K562 (cell line): ENCODE measurements around the gene UQCR11. TPM values are rescaled to one million over a fixed set of nuclear protein-coding genes. Genes with fewer than 3 reads are reported as not detected.
A peak's percentile ranks its signal among the peaks of the same experiment; 100 is the strongest.

Source experiments
- ARID2 ChIP-seq: fragments of 450-650 bp; IDR thresholded peaks from 2 replicates; pipeline ENCODE4 v1.6.1; 2017; ENCODE audit warnings: antibody characterized with exemption, mild to moderate bottlenecking
- BDP1 ChIP-seq: IDR thresholded peaks from 3 replicates; pipeline ENCODE4 v1.6.1; 2011; ENCODE audit not compliant: insufficient read length, insufficient read depth
- CHD1 ChIP-seq: fragments of 200-600 bp; sonication (generic); IDR thresholded peaks from one replicate; pipeline ENCODE4 v1.6.1; 2012; ENCODE audit warnings: mild to moderate bottlenecking, moderate library complexity, low read length, inconsistent platforms
- E2F4 ChIP-seq: sonication (generic); formaldehyde crosslinking; IDR thresholded peaks from 2 replicates; pipeline ENCODE4 v1.8.0; 2022; ENCODE audit warnings: mild to moderate bottlenecking, low read depth, missing genetic modification reagents
- GTF2E2 ChIP-seq: fragments of 200-800 bp; sonication (Bioruptor generic); IDR thresholded peaks from 2 replicates; pipeline ENCODE4 v1.6.1; 2016; ENCODE audit warnings: missing genetic modification characterization, missing compliant biosample characterization
- LCOR ChIP-seq: sonication (generic); formaldehyde crosslinking; IDR thresholded peaks from 2 replicates; pipeline ENCODE4 v1.8.0; 2022; ENCODE audit warnings: mild to moderate bottlenecking, missing genetic modification reagents
- LEF1 ChIP-seq: fragments of 450-650 bp; IDR thresholded peaks from 2 replicates; pipeline ENCODE4 v1.6.1; 2016; ENCODE audit warnings: mild to moderate bottlenecking
- MEF2D ChIP-seq: conservative IDR thresholded peaks from 2 replicates; pipeline ENCODE4 v1.6.1; 2016; ENCODE audit warnings: low read depth, missing genetic modification characterization, missing compliant biosample characterization
- NFATC3 ChIP-seq: fragments of 450-650 bp; IDR thresholded peaks from 2 replicates; pipeline ENCODE4 v1.6.1; 2017; ENCODE audit warnings: mild to moderate bottlenecking
- NR3C1 ChIP-seq: sonication (generic); formaldehyde crosslinking; IDR thresholded peaks from 2 replicates; pipeline ENCODE4 v1.8.1; 2022; ENCODE audit warnings: missing genetic modification reagents
- OTX1 ChIP-seq: fragments of 450-650 bp; formaldehyde crosslinking; IDR thresholded peaks from 2 replicates; pipeline ENCODE4 v1.4.0; 2022; ENCODE audit warnings: mild to moderate bottlenecking
- POLR2H ChIP-seq: IDR thresholded peaks from 2 replicates; pipeline ENCODE4 v1.6.1; 2016; ENCODE audit warnings: missing genetic modification characterization, low read depth, mild to moderate bottlenecking, control low read depth, missing compliant biosample characterization, moderate library complexity
- SMC3 ChIP-seq: conservative IDR thresholded peaks from 2 replicates; pipeline ENCODE4 v1.6.1; 2011; ENCODE audit warnings: low read depth, low read length, improper control_type of control experiment; ENCODE audit not compliant: insufficient read depth
- TAF9B ChIP-seq: fragments of 450-650 bp; IDR thresholded peaks from 2 replicates; pipeline ENCODE4 v1.6.1; 2018; ENCODE audit warnings: mild to moderate bottlenecking; ENCODE audit not compliant: partially characterized antibody
- TBL1XR1 ChIP-seq, 2 experiments: IDR thresholded peaks; 2 replicates each; pipeline ENCODE4 v1.6.1; 2012; ENCODE audit warnings: improper control_type of control experiment in 2 of 2, low read length in 2 of 2, mild to moderate bottlenecking in 1 of 2
- TBP ChIP-seq: optimal IDR thresholded peaks from 2 replicates; pipeline ENCODE3; 2011; ENCODE audit warnings: low read depth, low read length, improper control_type of control experiment
- XRCC5 ChIP-seq: fragments of 200-400 bp; formaldehyde crosslinking; IDR thresholded peaks from 2 replicates; pipeline ENCODE4 v1.6.1; 2017; ENCODE audit warnings: low read depth, mild to moderate bottlenecking, low read length
- ZFX ChIP-seq: sonication (generic); formaldehyde crosslinking; IDR thresholded peaks from 2 replicates; pipeline ENCODE4 v1.8.0; 2022; ENCODE audit warnings: mild to moderate bottlenecking, missing genetic modification reagents, moderate library complexity
- ZNF174 ChIP-seq: fragments of 250-450 bp; sonication (Bioruptor Pico); IDR thresholded peaks from 2 replicates; pipeline ENCODE4 v1.4.0; 2020; ENCODE audit warnings: mild to moderate bottlenecking
- ZNF239 ChIP-seq: fragments of 250-450 bp; sonication (Bioruptor Pico); IDR thresholded peaks from 2 replicates; pipeline ENCODE4 v1.4.0; 2020; ENCODE audit warnings: mild to moderate bottlenecking
- ZNF592 ChIP-seq: fragments of 450-650 bp; IDR thresholded peaks from 2 replicates; pipeline ENCODE4 v1.6.1; 2017; ENCODE audit warnings: antibody characterized with exemption, mild to moderate bottlenecking
- ZNF740 ChIP-seq, 3 experiments: fragments of 200-800 bp in 1 of 3; sonication (Bioruptor generic) in 1 of 3; sonication (generic) in 1 of 3; formaldehyde crosslinking in 1 of 3; IDR thresholded peaks; 2 replicates each; pipeline versions ENCODE4 v1.6.1 to v1.8.0; 2016 to 2022; ENCODE audit warnings: mild to moderate bottlenecking in 2 of 3, missing compliant biosample characterization in 2 of 3, missing genetic modification characterization in 2 of 3, missing genetic modification reagents in 1 of 3
- polyA plus RNA-seq, 8 experiments: library from polyadenylated mRNA; depleted of rRNA in 4 of 8; stranded (reverse) in 5 of 8; unstranded in 3 of 8; fragments of >200 nt; fragmentation: Nextera tagmentation in 2 of 8; fragmentation: Illumina TruSeq in 1 of 8; extraction: Ambion mirVana in 2 of 8; extraction: Trizol in 1 of 8; gene quantifications; 2 replicates each; pipeline versions ENCODE4 v1.2.1 to v1.2.3, GENCODE V29; 2011 to 2014; ENCODE audit warnings: inconsistent platforms in 1 of 8, missing spikeins in 1 of 8
- total RNA-seq, 7 experiments: library from RNA; depleted of rRNA in 6 of 7; stranded (reverse); fragments of >200 nt in 6 of 7; fragmentation: Illumina TruSeq in 2 of 7; extraction: Trizol in 2 of 7; gene quantifications; 2 replicates each; pipeline versions ENCODE4 v1.2.1 to v1.2.3, GENCODE V29; 2011 to 2021; ENCODE audit warnings: low replicate concordance in 1 of 7
- TF ChIP-seq, protein P1 (sequence below): fragments of 250-450 bp; sonication (Bioruptor Pico); IDR thresholded peaks from 2 replicates; pipeline ENCODE4 v1.5.0; 2021

Gene UQCR11
- total and polyA plus RNA-seq, 9 of the 15 experiments (the other 6 are each of a cell fraction or from before 2014, with no cell fraction given): 57.6 to 394 (median 259) TPM

- TF ChIP-seq TBL1XR1 (IDR thresholded peaks at IDR 0.05; ENCODE audit: low read length in 2 of 2): 0 out of 4 replicates have a peak, but pooled peaks of 1 of the 2 experiments have one; percentile 40
- TF ChIP-seq ZFX (CRISPR knock-in tag): no peak; the same call in none of the 2 replicates
- no peak for TF ChIP-seq TAF9B
- no peak for TF ChIP-seq NR3C1 (CRISPR knock-in tag)
- no peak for TF ChIP-seq OTX1
- no peak for TF ChIP-seq ARID2
- peak; percentile 45; the same call in 1 of the 2 replicates for TF ChIP-seq ZNF592
- no peak for TF ChIP-seq LEF1
- TF ChIP-seq MEF2D (tag): no peak
- no peak for TF ChIP-seq BDP1
- peak; percentile 71 for TF ChIP-seq TBP
- peak; percentile 38; the same call in 1 of the 2 replicates for TF ChIP-seq LCOR (CRISPR knock-in tag)
- peak; percentile 71 for TF ChIP-seq ZNF740 (CRISPR knock-in tag; IDR thresholded peaks at IDR 0.05)
- no peak for TF ChIP-seq ZNF740 (tag; IDR thresholded peaks at IDR 0.05)
- TF ChIP-seq, protein P1, sequence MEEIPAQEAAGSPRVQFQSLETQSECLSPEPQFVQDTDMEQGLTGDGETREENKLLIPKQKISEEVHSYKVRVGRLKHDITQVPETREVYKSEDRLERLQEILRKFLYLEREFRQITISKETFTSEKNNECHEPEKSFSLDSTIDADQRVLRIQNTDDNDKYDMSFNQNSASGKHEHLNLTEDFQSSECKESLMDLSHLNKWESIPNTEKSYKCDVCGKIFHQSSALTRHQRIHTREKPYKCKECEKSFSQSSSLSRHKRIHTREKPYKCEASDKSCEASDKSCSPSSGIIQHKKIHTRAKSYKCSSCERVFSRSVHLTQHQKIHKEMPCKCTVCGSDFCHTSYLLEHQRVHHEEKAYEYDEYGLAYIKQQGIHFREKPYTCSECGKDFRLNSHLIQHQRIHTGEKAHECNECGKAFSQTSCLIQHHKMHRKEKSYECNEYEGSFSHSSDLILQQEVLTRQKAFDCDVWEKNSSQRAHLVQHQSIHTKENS (CRISPR knock-in tag): no peak
- no peak for TF ChIP-seq SMC3
- TF ChIP-seq ZNF174 (CRISPR knock-in tag): no peak
- TF ChIP-seq GTF2E2 (tag): peak; percentile 89
- peak; percentile 67 for TF ChIP-seq POLR2H (tag)
- no peak for TF ChIP-seq XRCC5
- no peak for TF ChIP-seq NFATC3
- TF ChIP-seq E2F4 (CRISPR knock-in tag): 0 out of 2 replicates have a peak, but pooled peaks have one; percentile 44
- no peak for TF ChIP-seq CHD1
- TF ChIP-seq ZNF239: peak; percentile 7; the same call in 1 of the 2 replicates
These were observed 48.0 kb upstream of the UQCR11 start (continued) for GRCh38 chr19:1653300-1653628.
